PC-3 (cell line): Measurements from ENCODE around the gene CD22. TPM values are rescaled to one million over a fixed set of nuclear protein-coding genes. Genes with fewer than 3 reads are reported as not detected.

Source experiments
- ATAC-seq: fragments of 200-7000 bp; cut with Tn5 transposase; 2 replicates; pipeline ENCODE4 v1.9.1; 2020; ENCODE audit warnings: mild to moderate bottlenecking, moderate library complexity
- BruUV-seq: library from RNA; stranded (reverse); fragments of 400-500 nt; replicated peaks from 2 replicates; lab custom pipeline; 2021; lab: Mats Ljungman, UMichigan
- CTCF ChIA-PET: fragments of 300-600 bp; sonication (Branson Sonifier 250); formaldehyde crosslinking; loops from one replicate; lab custom pipeline; 2022; ENCODE audit warnings: antibody characterized with exemption; lab: Charles Lee
- POLR2A ChIA-PET: fragments of 300-600 bp; sonication (Branson Sonifier 250); formaldehyde crosslinking; loops from one replicate; lab custom pipeline; 2022; ENCODE audit warnings: antibody characterized with exemption; ENCODE audit not compliant: unreplicated experiment; lab: Charles Lee
- DNase-seq: peaks from one replicate; pipeline ENCODE4 v3.0.0-alpha.2; 2015
- H2AFZ ChIP-seq: fragments of 300-600 bp; sonication (generic); 2 replicates; pipeline ENCODE4 v1.6.0; 2016; ENCODE audit warnings: antibody characterized with exemption, low read length
- H3F3A ChIP-seq: fragments of 300-600 bp; sonication (generic); one replicate; pipeline ENCODE4 v1.6.0; 2017; ENCODE audit warnings: antibody characterized with exemption, low read length, control low read depth, mild to moderate bottlenecking; ENCODE audit not compliant: unreplicated experiment
- H3K27ac ChIP-seq: fragments of 300-600 bp; sonication (generic); 2 replicates; pipeline ENCODE4 v1.5.1; 2016; ENCODE audit warnings: mild to moderate bottlenecking, low read length
- H3K27me3 ChIP-seq: fragments of 300-600 bp; sonication (generic); 2 replicates; pipeline ENCODE4 v1.6.1; 2016; ENCODE audit warnings: low read length, mixed read lengths
- H3K36me3 ChIP-seq: fragments of 300-600 bp; sonication (generic); 2 replicates; pipeline ENCODE4 v1.6.1; 2016; ENCODE audit warnings: low read depth, mixed run types, low read length, mixed read lengths
- H3K4me1 ChIP-seq: fragments of 300-600 bp; sonication (generic); 2 replicates; pipeline ENCODE4 v1.5.1; 2016; ENCODE audit warnings: low read length; ENCODE audit not compliant: insufficient read depth
- H3K4me2 ChIP-seq: fragments of 300-600 bp; sonication (generic); 2 replicates; pipeline ENCODE4 v1.6.0; 2016; ENCODE audit warnings: low read length
- H3K4me3 ChIP-seq: fragments of 300-600 bp; sonication (generic); 2 replicates; pipeline ENCODE4 v1.5.1; 2016; ENCODE audit warnings: mild to moderate bottlenecking, low read length, mixed read lengths
- H3K79me2 ChIP-seq: fragments of 300-600 bp; sonication (generic); 2 replicates; pipeline ENCODE4 v1.6.1; 2017; ENCODE audit warnings: low read length, mixed read lengths
- H3K9ac ChIP-seq: fragments of 300-600 bp; sonication (generic); 2 replicates; pipeline ENCODE4 v1.6.0; 2016; ENCODE audit warnings: mild to moderate bottlenecking, low read length
- H3K9me2 ChIP-seq: fragments of 300-600 bp; sonication (generic); replicated peaks from 2 replicates; pipeline ENCODE4 v1.6.1; 2016; ENCODE audit warnings: mixed run types, low read length, mixed read lengths
- H3K9me3 ChIP-seq: fragments of 300-600 bp; sonication (generic); 2 replicates; pipeline ENCODE4 v1.6.1; 2016; ENCODE audit warnings: low read length, mixed read lengths
- H4K20me1 ChIP-seq: fragments of 300-600 bp; sonication (generic); 2 replicates; pipeline ENCODE4 v1.6.1; 2016; ENCODE audit warnings: low read length, mixed read lengths
- CTCF ChIP-seq: fragments of 300-600 bp; sonication (generic); conservative IDR thresholded peaks from 2 replicates; pipeline ENCODE4 v1.5.1; 2017; ENCODE audit warnings: antibody characterized with exemption, low read depth, mild to moderate bottlenecking, low read length
- EZH2 ChIP-seq: fragments of 300-600 bp; sonication (generic); IDR thresholded peaks from one replicate; pipeline ENCODE4 v1.6.1; 2017; ENCODE audit warnings: antibody characterized with exemption, mild to moderate bottlenecking, low read length; ENCODE audit not compliant: unreplicated experiment
- EZH2phosphoT487 ChIP-seq: fragments of 300-600 bp; sonication (generic); IDR thresholded peaks from 2 replicates; pipeline ENCODE4 v1.6.1; 2018; ENCODE audit warnings: mild to moderate bottlenecking, antibody characterized with exemption, low read length, borderline replicate concordance
- intact Hi-C: fragments of 100-400 bp; cut with micrococcal nuclease; formaldehyde crosslinking; loops from 2 replicates; pipeline ENCODE4 v1.9.0; 2023
- total RNA-seq: library from RNA; depleted of rRNA; stranded (reverse); fragments of >200 nt; gene quantifications from 2 replicates; pipeline ENCODE4 v1.2.3, GENCODE V29; 2014

The CD22 gene
- total RNA-seq, 1 experiment from 2014 or later: 0.07 TPM

GRCh38 chr19:35291916-35292315 lies 37.1 kb upstream of the CD22 start, which contains the start of gene MAG:
TSS of gene MAG (plus strand) at chr19:35292161. CDS start at chr19:35295409, 3,248 bp downstream.
- no peak within 1 kb of the TSS for H3K9ac ChIP-seq
- no peak within 1 kb of the TSS for H3K27ac ChIP-seq
- BruUV-seq: no TSS peak
- no peaks in the 10 kb centered on the region for H3K9me2 ChIP-seq
- H3K4me1 ChIP-seq: peaks cover 7% of the 10 kb centered on the region; the same call in 1 of the 2 replicates
- CTCF ChIA-PET: no interaction called here
- no peaks in the 10 kb centered on the region for H3K79me2 ChIP-seq
- no peaks in the 10 kb centered on the region for H3F3A ChIP-seq
- no peaks in the 10 kb centered on the region for H4K20me1 ChIP-seq
- peaks cover 3% of the 10 kb centered on the region; the same call in 1 of the 2 replicates for H3K27me3 ChIP-seq
- no peak for DNase-seq
- H3K4me2 ChIP-seq: no peak within 1 kb of the TSS
- intact Hi-C loops: no loop called here
- H2AFZ ChIP-seq: no peak within 1 kb of the TSS
- no peak for ATAC-seq
- H3K36me3 ChIP-seq: no peaks in the 10 kb centered on the region
- H3K9me3 ChIP-seq: no peaks in the 10 kb centered on the region
- H3K4me3 ChIP-seq: no peak within 1 kb of the TSS
- POLR2A ChIA-PET: no interaction called here
- TF ChIP-seq CTCF (no peak), EZH2phosphoT487 (no peak), EZH2 (no peak)

- no TSS peak for BruUV-seq
- H3K4me1 ChIP-seq: peaks cover 7% of the 10 kb centered on the region; the same call in 1 of the 2 replicates
- CTCF ChIA-PET: no interaction called here
- ATAC-seq (no peak), DNase-seq (no peak)
- intact Hi-C loops: no loop called here
- no peak overlapping the region for H2AFZ ChIP-seq
- H4K20me1 ChIP-seq: no peaks in the 10 kb centered on the region
- no peaks in the 10 kb centered on the region for H3K36me3 ChIP-seq
- H3K4me2 ChIP-seq: no peak overlapping the region
- H3F3A ChIP-seq: no peaks in the 10 kb centered on the region
- H3K79me2 ChIP-seq: no peaks in the 10 kb centered on the region
- POLR2A ChIA-PET: no interaction called here
- no peak overlapping the region for H3K27ac ChIP-seq
- H3K4me3 ChIP-seq: no peak overlapping the region
- no peaks in the 10 kb centered on the region for H3K9me2 ChIP-seq
- H3K9ac ChIP-seq: no peak overlapping the region
- TF ChIP-seq CTCF (no peak), EZH2 (no peak), EZH2phosphoT487 (no peak)
- no peaks in the 10 kb centered on the region for H3K9me3 ChIP-seq
- peaks cover 3% of the 10 kb centered on the region; the same call in 1 of the 2 replicates for H3K27me3 ChIP-seq
Measured at GRCh38 chr19:35292421-35293362, 36.3 kb upstream of the CD22 start.

- H3K27ac ChIP-seq: no peak overlapping the region
- no peaks in the 10 kb centered on the region for H3K9me3 ChIP-seq
- no peak overlapping the region for H3K4me2 ChIP-seq
- peaks cover 3% of the 10 kb centered on the region; the same call in 1 of the 2 replicates for H3K27me3 ChIP-seq
- H2AFZ ChIP-seq: no peak overlapping the region
- ChIA-PET CTCF (no interaction called here), POLR2A (no interaction called here)
- BruUV-seq: no TSS peak
- ATAC-seq: no peak
- H3K36me3 ChIP-seq: no peaks in the 10 kb centered on the region
- H4K20me1 ChIP-seq: no peaks in the 10 kb centered on the region
- H3F3A ChIP-seq: no peaks in the 10 kb centered on the region
- H3K79me2 ChIP-seq: no peaks in the 10 kb centered on the region
- H3K9ac ChIP-seq: no peak overlapping the region
- H3K4me3 ChIP-seq: no peak overlapping the region
- peaks cover 7% of the 10 kb centered on the region; the same call in 1 of the 2 replicates for H3K4me1 ChIP-seq
- intact Hi-C loops: no loop called here
- H3K9me2 ChIP-seq: no peaks in the 10 kb centered on the region
- TF ChIP-seq EZH2 (no peak), EZH2phosphoT487 (no peak), CTCF (no peak)
- no peak for DNase-seq
Measured at GRCh38 chr19:35293363-35293739, 35.6 kb upstream of the CD22 start.
